CD4-positive, alpha-beta memory T cell (primary cell): ENCODE measurements around the gene ZNF66. TPM values are rescaled to one million over a fixed set of nuclear protein-coding genes. Genes with fewer than 3 reads are reported as not detected.
A peak's percentile ranks its signal among the peaks of the same experiment; 100 is the strongest.
"Not testable (repeated sequence)": the region's sequence is repeated elsewhere in the genome, so short reads cannot be mapped to it uniquely, and the experiment has no call there.

Experiments used
- CTCF ChIA-PET: fragments of 350-600 bp; sonication (Branson Sonifier 250); formaldehyde crosslinking; loops from one replicate; lab custom pipeline; 2021; ENCODE audit warnings: inconsistent platforms; ENCODE audit not compliant: partially characterized antibody; lab: Charles Lee
- POLR2A ChIA-PET: fragments of 350-600 bp; sonication (Branson Sonifier 250); formaldehyde crosslinking; loops from one replicate; lab custom pipeline; 2021; ENCODE audit not compliant: partially characterized antibody; lab: Charles Lee
- DNase-seq, 5 donors: peaks; one replicate each; pipeline versions ENCODE4 v3.0.0 to v3.0.0-alpha.2; 2020 to 2022; ENCODE audit warnings: mixed read lengths in 1 of 5
- H3K27ac ChIP-seq: one replicate; pipeline ENCODE4 v1.7.0; 2013; ENCODE audit warnings: low read depth, low read length
- H3K27me3 ChIP-seq: 2 replicates; pipeline ENCODE4 v1.7.0; 2013; ENCODE audit warnings: mild to moderate bottlenecking, low read length, moderate library complexity; ENCODE audit not compliant: insufficient read depth
- H3K36me3 ChIP-seq: 2 replicates; pipeline ENCODE4 v1.7.0; 2013; ENCODE audit warnings: mild to moderate bottlenecking, low read length, moderate library complexity; ENCODE audit not compliant: insufficient read depth
- H3K4me1 ChIP-seq: 2 replicates; pipeline ENCODE4 v1.7.0; 2013; ENCODE audit warnings: mild to moderate bottlenecking, low read length, moderate library complexity; ENCODE audit not compliant: insufficient read depth
- H3K4me3 ChIP-seq, 2 donors: one replicate each; pipeline ENCODE4 v1.7.0; 2013; ENCODE audit warnings: low read length in 2 of 2, mild to moderate bottlenecking in 1 of 2
- H3K9me3 ChIP-seq, 2 donors: one replicate each; pipeline ENCODE4 v1.7.0; 2013; ENCODE audit warnings: low read length in 2 of 2, control low read depth in 1 of 2; ENCODE audit not compliant: control insufficient read depth in 1 of 2
- H3K27ac Mint-ChIP-seq, 7 donors: one replicate each; pipeline ENCODE4 v1.8.0; 2020 to 2021; ENCODE audit warnings: mixed read lengths in 7 of 7, mild to moderate bottlenecking in 6 of 7, inconsistent platforms in 3 of 7, moderate library complexity in 3 of 7
- H3K27me3 Mint-ChIP-seq, 2 donors: one replicate each; pipeline ENCODE4 v1.8.0; 2020 to 2021; ENCODE audit warnings: mixed read lengths in 2 of 2
- H3K36me3 Mint-ChIP-seq, 2 donors: one replicate each; pipeline ENCODE4 v1.8.0; 2020 to 2021; ENCODE audit warnings: mixed read lengths in 2 of 2, inconsistent platforms in 1 of 2, mild to moderate bottlenecking in 1 of 2
- H3K4me1 Mint-ChIP-seq, 4 donors: one replicate each; pipeline ENCODE4 v1.8.0; 2020 to 2021; ENCODE audit warnings: mixed read lengths in 4 of 4, mild to moderate bottlenecking in 1 of 4
- H3K4me3 Mint-ChIP-seq, 8 donors: one replicate each; pipeline ENCODE4 v1.8.0; 2020 to 2021; ENCODE audit warnings: mixed read lengths in 8 of 8, mild to moderate bottlenecking in 7 of 8, moderate library complexity in 6 of 8, inconsistent platforms in 3 of 8
- H3K9me3 Mint-ChIP-seq, 8 donors: one replicate each; pipeline ENCODE4 v1.8.0; 2020 to 2021; ENCODE audit warnings: mixed read lengths in 8 of 8, mild to moderate bottlenecking in 5 of 8, inconsistent platforms in 3 of 8, moderate library complexity in 1 of 8
- intact Hi-C: fragments of 100-400 bp; cut with micrococcal nuclease; formaldehyde crosslinking; loops from one replicate; pipeline ENCODE4 v1.15.1; 2023
- polyA plus RNA-seq, 2 donors: library from polyadenylated mRNA; unstranded; fragments of 300-500 nt; fragmentation: Illumina TruSeq; gene quantifications; one replicate each; pipeline ENCODE4 v1.2.3, GENCODE V29; 2021
- total RNA-seq, 2 experiments: library from RNA; stranded (reverse); gene quantifications; one replicate each; pipeline ENCODE4 v1.2.3, GENCODE V29; 2021

Gene ZNF66
- total and polyA plus RNA-seq, 4 experiments from 2014 or later: 3.4 to 17.1 (median 9.4) TPM

- H3K4me1 ChIP-seq, H3K36me3 ChIP-seq, H3K27me3 Mint-ChIP-seq, H3K4me1 Mint-ChIP-seq, DNase-seq, H3K27me3 ChIP-seq, intact Hi-C loops, CTCF ChIA-PET, H3K27ac ChIP-seq, POLR2A ChIA-PET: not testable (repeated sequence)
- Histone ChIP-seq H3K4me3 (peak overlapping the region; percentile 8 to 32), H3K9me3 (peaks cover 14 to 36% of the 10 kb centered on the region in 2 donors)
- H3K4me3 Mint-ChIP-seq: peak overlapping the region in 2 of 8 donors; percentile 7 to 13
- peaks cover 46 to 56% of the 10 kb centered on the region in 2 donors for H3K36me3 Mint-ChIP-seq
- peaks cover 0 to 94% (median 79%) of the 10 kb centered on the region in 8 donors for H3K9me3 Mint-ChIP-seq
- peak overlapping the region in 1 of 7 donors; percentile 10 for H3K27ac Mint-ChIP-seq
These were observed 30.5 kb downstream of the ZNF66 start for GRCh38 chr19:20806311-20807262.

- no peaks in the 10 kb centered on the region for H3K4me1 Mint-ChIP-seq
These were observed 64.3 kb downstream of the ZNF66 start for GRCh38 chr19:20840371-20840770.

More at GRCh38 chr19:20840371-20840770, 64.3 kb downstream of the ZNF66 start:
- H3K4me1 ChIP-seq: no peaks in the 10 kb centered on the region
- H3K27me3 Mint-ChIP-seq: no peaks in the 10 kb centered on the region
- no peak overlapping the region for H3K27ac ChIP-seq
- intact Hi-C loops: no loop called here
- no peaks in the 10 kb centered on the region for H3K36me3 ChIP-seq
- ChIA-PET CTCF (no interaction called here), POLR2A (no interaction called here)
- no peak overlapping the region for H3K4me3 ChIP-seq
- H3K27me3 ChIP-seq: no peaks in the 10 kb centered on the region
- H3K4me3 Mint-ChIP-seq: peak overlapping the region in 1 of 8 donors; percentile 17
- peaks cover 7% of the 10 kb centered on the region in 2 donors for H3K36me3 Mint-ChIP-seq
- peaks cover 0 to 20% of the 10 kb centered on the region in 2 donors for H3K9me3 ChIP-seq
- DNase-seq: no peak
- H3K27ac Mint-ChIP-seq: no peak overlapping the region
- peaks cover 3 to 92% (median 68%) of the 10 kb centered on the region in 8 donors for H3K9me3 Mint-ChIP-seq

Other genes starting within 250 kb of the ZNF66 start
- 10 to 100 TPM; 41.3 to 44.7 TPM for gene ZNF737, start 210.5 kb upstream of the ZNF66 start, total RNA-seq
- 10 to 100 TPM in 1 of 2 donors, 1 to 10 TPM in 1; 3.1 to 19.1 TPM for gene ZNF737, start 210.5 kb upstream of the ZNF66 start, polyA plus RNA-seq
- 10 to 100 TPM; 18.6 to 19.8 TPM for gene ZNF626, start 114.7 kb upstream of the ZNF66 start, total RNA-seq
- gene ZNF626, start 114.7 kb upstream of the ZNF66 start, polyA plus RNA-seq: 10 to 100 TPM in 1 of 2 donors, 1 to 10 TPM in 1; 9.7 to 18.0 TPM
- 1 to 10 TPM; 6.5 to 7.6 TPM for gene ZNF85, start 146.9 kb downstream of the ZNF66 start, total RNA-seq
- 10 to 100 TPM in 1 of 2 donors, 1 to 10 TPM in 1; 8.3 to 11.4 TPM for gene ZNF85, start 146.9 kb downstream of the ZNF66 start, polyA plus RNA-seq
- gene ZNF430, start 244.4 kb downstream of the ZNF66 start, total RNA-seq: 10 to 100 TPM; 41.9 to 50.3 TPM
- gene ZNF430, start 244.4 kb downstream of the ZNF66 start, polyA plus RNA-seq: 10 to 100 TPM; 45.0 to 57.5 TPM